KMS-11 (cell line): ENCODE data around the gene PCSK6.

ENCODE experiments used
- H2AFZ ChIP-seq: fragments of 200-600 bp; sonication (generic); 2 replicates; pipeline ENCODE4 v1.6.1; 2016; ENCODE audit warnings: antibody characterized with exemption, mixed run types, low read depth
- H3K27ac ChIP-seq: fragments of 200-600 bp; sonication (generic); 2 replicates; pipeline ENCODE4 v1.6.1; 2016; ENCODE audit warnings: mild to moderate bottlenecking, mixed run types
- H3K27me3 ChIP-seq: fragments of 200-600 bp; sonication (generic); 2 replicates; pipeline ENCODE4 v1.6.1; 2017; ENCODE audit warnings: mild to moderate bottlenecking, low read depth, mixed run types, moderate library complexity; ENCODE audit not compliant: insufficient read depth
- H3K36me3 ChIP-seq: fragments of 200-600 bp; sonication (generic); 2 replicates; pipeline ENCODE4 v1.6.1; 2017; ENCODE audit warnings: mild to moderate bottlenecking, mixed run types; ENCODE audit not compliant: insufficient read depth
- H3K4me1 ChIP-seq: fragments of 200-600 bp; sonication (generic); 2 replicates; pipeline ENCODE4 v1.6.1; 2016; ENCODE audit warnings: mild to moderate bottlenecking, low read depth, mixed run types; ENCODE audit not compliant: poor library complexity, severe bottlenecking
- H3K4me2 ChIP-seq: fragments of 200-600 bp; sonication (generic); 2 replicates; pipeline ENCODE4 v1.7.0; 2016; ENCODE audit warnings: mild to moderate bottlenecking, mixed run types
- H3K4me3 ChIP-seq: fragments of 200-600 bp; sonication (generic); IDR thresholded peaks from 2 replicates; pipeline ENCODE4 v1.6.1; 2017; ENCODE audit warnings: low read depth, low read length, mixed read lengths; ENCODE audit not compliant: insufficient read depth
- H3K79me2 ChIP-seq: fragments of 200-600 bp; sonication (generic); 2 replicates; pipeline ENCODE4 v1.6.1; 2016; ENCODE audit warnings: low read depth, mixed run types; ENCODE audit not compliant: insufficient read depth
- H3K9ac ChIP-seq: fragments of 200-600 bp; sonication (generic); 2 replicates; pipeline ENCODE4 v1.6.1; 2016; ENCODE audit warnings: mild to moderate bottlenecking, mixed run types
- H4K20me1 ChIP-seq: fragments of 200-600 bp; sonication (generic); 2 replicates; pipeline ENCODE4 v1.6.1; 2016; ENCODE audit warnings: mild to moderate bottlenecking, mixed run types; ENCODE audit not compliant: insufficient read depth
- CTCF ChIP-seq: fragments of 200-600 bp; sonication (generic); conservative IDR thresholded peaks from 2 replicates; pipeline ENCODE4 v1.6.1; 2017; ENCODE audit warnings: low read depth, mild to moderate bottlenecking, antibody characterized with exemption, low read length, moderate library complexity, mixed read lengths

PCSK6 gene

GRCh38 chr15:101476756-101477155, 12.8 kb downstream of the PCSK6 start:
- Histone ChIP-seq H2AFZ (no peak overlapping the region), H4K20me1 (no peaks in the 10 kb centered on the region), H3K4me2 (no peak overlapping the region), H3K36me3 (no peaks in the 10 kb centered on the region), H3K9ac (no peak overlapping the region), H3K27ac (no peak overlapping the region), H3K4me1 (no peaks in the 10 kb centered on the region), H3K27me3 (no peaks in the 10 kb centered on the region), H3K4me3 (no peak overlapping the region), H3K79me2 (no peaks in the 10 kb centered on the region)
- no peak for TF ChIP-seq CTCF

DNA sequence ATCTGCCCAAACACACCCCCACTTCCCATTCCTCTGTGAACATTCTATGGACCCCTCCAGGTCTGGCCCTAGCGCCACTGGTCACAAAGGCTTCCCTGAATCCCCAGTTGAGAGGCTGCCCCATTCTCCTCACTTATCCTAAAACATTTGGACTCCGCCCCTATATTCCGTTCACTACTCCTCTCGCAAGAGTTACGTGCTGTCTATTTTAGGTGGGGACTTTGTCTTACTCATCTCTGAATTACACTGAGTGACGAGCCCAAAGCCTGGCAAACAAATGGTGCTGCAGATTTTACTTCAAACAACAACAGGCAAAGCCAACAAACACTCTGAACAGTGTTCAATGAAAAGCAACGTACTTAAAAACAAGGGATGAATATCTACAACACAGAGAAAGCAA, 14.5 kb downstream of the PCSK6 start:
- Histone ChIP-seq H3K36me3 (no peaks in the 10 kb centered on the region), H3K27ac (no peak overlapping the region), H3K4me1 (no peaks in the 10 kb centered on the region), H3K27me3 (no peaks in the 10 kb centered on the region), H3K9ac (no peak overlapping the region), H3K4me3 (no peak overlapping the region), H3K4me2 (no peak overlapping the region), H2AFZ (no peak overlapping the region), H4K20me1 (no peaks in the 10 kb centered on the region), H3K79me2 (no peaks in the 10 kb centered on the region)
- no peak for TF ChIP-seq CTCF

DNA sequence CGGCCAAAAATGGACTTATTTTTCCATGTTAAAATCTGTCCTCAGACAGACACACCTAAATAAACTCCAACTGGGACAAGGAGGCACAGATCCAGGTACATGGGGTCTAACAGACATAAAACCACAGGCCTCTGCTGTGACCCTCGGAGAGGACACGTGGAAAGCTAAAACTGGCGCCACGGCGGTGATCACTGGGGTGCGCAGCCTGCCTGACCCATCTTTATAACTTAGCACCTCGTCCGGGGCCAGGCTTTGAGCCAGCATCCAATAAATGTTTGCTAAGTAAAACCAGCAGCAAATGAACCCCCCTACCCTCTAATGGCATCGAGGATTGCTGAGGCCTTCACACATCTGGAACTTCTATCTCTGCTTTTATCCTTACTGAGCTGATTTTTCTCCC, 15.3 kb downstream of the PCSK6 start:
- no peak for TF ChIP-seq CTCF
- Histone ChIP-seq H3K4me1 (no peaks in the 10 kb centered on the region), H4K20me1 (no peaks in the 10 kb centered on the region), H2AFZ (no peak overlapping the region), H3K4me3 (no peak overlapping the region), H3K27me3 (no peaks in the 10 kb centered on the region), H3K9ac (no peak overlapping the region), H3K79me2 (no peaks in the 10 kb centered on the region), H3K4me2 (no peak overlapping the region), H3K27ac (no peak overlapping the region), H3K36me3 (no peaks in the 10 kb centered on the region)

- Histone ChIP-seq H3K79me2 (no peaks in the 10 kb centered on the region), H3K27me3 (no peaks in the 10 kb centered on the region), H4K20me1 (no peaks in the 10 kb centered on the region), H2AFZ (no peak overlapping the region), H3K9ac (no peak overlapping the region), H3K4me3 (no peak overlapping the region), H3K27ac (no peak overlapping the region), H3K4me1 (no peaks in the 10 kb centered on the region), H3K4me2 (no peak overlapping the region), H3K36me3 (no peaks in the 10 kb centered on the region)
- TF ChIP-seq CTCF, result no peak
Observed at GRCh38 chr15:101472033-101472432, 17.5 kb downstream of the PCSK6 start.
